ENCODE results near the gene NEK5. TPM values are rescaled to one million over a fixed set of nuclear protein-coding genes. Genes with fewer than 3 reads are reported as not detected.

NEK5 gene
- total RNA-seq, 1 experiment from 2014 or later: 0.07 TPM

DNA sequence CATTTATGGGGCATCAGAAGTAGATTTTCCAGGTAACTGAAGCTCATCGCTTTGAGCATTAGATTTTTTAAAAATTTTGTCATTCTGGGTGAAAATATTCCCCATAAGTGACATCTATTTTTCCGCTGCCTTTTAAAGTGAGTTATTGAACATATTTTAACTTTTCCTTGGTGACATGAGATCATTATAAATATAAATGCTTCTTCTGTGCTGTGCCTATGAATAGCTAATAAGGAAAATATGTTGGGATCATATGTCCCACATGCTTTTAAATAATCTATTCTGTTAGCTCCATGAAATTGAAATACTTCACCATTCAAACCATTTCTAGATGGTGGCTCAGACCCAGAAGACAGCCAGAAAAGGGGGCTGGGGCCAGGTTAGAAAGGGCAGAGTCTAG, 131.7 kb downstream of the NEK5 start:
- Histone ChIP-seq H2AFZ (ENCODE audit: low read length) (no peak overlapping the region), H3K4me2 (ENCODE audit: low read length) (no peak overlapping the region), H3K4me1 (ENCODE audit: insufficient read depth, low read length) (peaks cover 16% of the 10 kb centered on the region), H3K27ac (ENCODE audit: low read length) (no peak overlapping the region), H3K9ac (ENCODE audit: low read length) (no peak overlapping the region), H3F3A (ENCODE audit: low read length, unreplicated experiment) (no peaks in the 10 kb centered on the region), H3K79me2 (ENCODE audit: low read length) (no peaks in the 10 kb centered on the region), H3K27me3 (ENCODE audit: low read length) (no peaks in the 10 kb centered on the region), H4K20me1 (ENCODE audit: low read length) (no peaks in the 10 kb centered on the region), H3K9me2 (replicated peaks; ENCODE audit: low read length) (no peaks in the 10 kb centered on the region), H3K36me3 (ENCODE audit: low read depth, low read length) (no peaks in the 10 kb centered on the region), H3K9me3 (ENCODE audit: low read length) (no peaks in the 10 kb centered on the region), H3K4me3 (ENCODE audit: low read length) (no peak overlapping the region)
- no TSS peak for BruUV-seq (replicated peaks)
- ATAC-seq (no peak), DNase-seq (no peak)
- TF ChIP-seq EZH2phosphoT487 (IDR thresholded peaks at IDR 0.05; ENCODE audit: borderline replicate concordance, low read length) (no peak), EZH2 (IDR thresholded peaks at IDR 0.05; ENCODE audit: low read length, unreplicated experiment) (no peak)
- TF ChIP-seq, protein P1, sequence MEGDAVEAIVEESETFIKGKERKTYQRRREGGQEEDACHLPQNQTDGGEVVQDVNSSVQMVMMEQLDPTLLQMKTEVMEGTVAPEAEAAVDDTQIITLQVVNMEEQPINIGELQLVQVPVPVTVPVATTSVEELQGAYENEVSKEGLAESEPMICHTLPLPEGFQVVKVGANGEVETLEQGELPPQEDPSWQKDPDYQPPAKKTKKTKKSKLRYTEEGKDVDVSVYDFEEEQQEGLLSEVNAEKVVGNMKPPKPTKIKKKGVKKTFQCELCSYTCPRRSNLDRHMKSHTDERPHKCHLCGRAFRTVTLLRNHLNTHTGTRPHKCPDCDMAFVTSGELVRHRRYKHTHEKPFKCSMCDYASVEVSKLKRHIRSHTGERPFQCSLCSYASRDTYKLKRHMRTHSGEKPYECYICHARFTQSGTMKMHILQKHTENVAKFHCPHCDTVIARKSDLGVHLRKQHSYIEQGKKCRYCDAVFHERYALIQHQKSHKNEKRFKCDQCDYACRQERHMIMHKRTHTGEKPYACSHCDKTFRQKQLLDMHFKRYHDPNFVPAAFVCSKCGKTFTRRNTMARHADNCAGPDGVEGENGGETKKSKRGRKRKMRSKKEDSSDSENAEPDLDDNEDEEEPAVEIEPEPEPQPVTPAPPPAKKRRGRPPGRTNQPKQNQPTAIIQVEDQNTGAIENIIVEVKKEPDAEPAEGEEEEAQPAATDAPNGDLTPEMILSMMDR (conservative IDR thresholded peaks at IDR 0.05; ENCODE audit: low read depth, low read length): no peak
- intact Hi-C loops (cut with micrococcal nuclease): no loop called here
- CTCF ChIA-PET: interaction anchor here (0.6 kb wide), 1 partner anchor 78 kb away, joined by 8 read pairs; no protein-coding TSS in a partner anchor
- POLR2A ChIA-PET (ENCODE audit: unreplicated experiment): no interaction called here

DNA sequence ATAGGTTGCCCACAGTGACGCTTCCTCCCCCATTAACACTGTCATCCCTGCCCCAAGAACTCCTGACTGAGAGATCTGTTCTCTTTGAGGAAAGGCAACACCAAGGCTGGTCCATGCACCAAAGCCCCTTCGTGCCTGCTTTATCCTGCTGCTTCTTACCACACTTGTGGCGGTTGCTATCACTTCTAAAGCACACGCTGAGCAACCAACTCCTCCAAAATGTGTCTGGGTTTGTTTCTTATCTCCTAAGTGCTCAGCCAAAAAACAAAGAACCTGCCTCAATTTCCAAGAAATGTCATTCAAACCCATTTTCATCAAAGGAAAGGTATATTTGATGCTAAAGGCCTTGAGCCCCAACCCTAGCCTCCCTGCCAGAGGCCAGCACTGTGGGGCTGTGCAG, 132.2 kb downstream of the NEK5 start:
- ChIA-PET CTCF (no interaction called here), POLR2A (ENCODE audit: unreplicated experiment) (no interaction called here)
- Histone ChIP-seq H3K9me2 (replicated peaks; ENCODE audit: low read length) (no peaks in the 10 kb centered on the region), H3K36me3 (ENCODE audit: low read depth, low read length) (no peaks in the 10 kb centered on the region), H3K27ac (ENCODE audit: low read length) (no peak overlapping the region), H3K79me2 (ENCODE audit: low read length) (no peaks in the 10 kb centered on the region), H3K4me2 (ENCODE audit: low read length) (no peak overlapping the region), H3F3A (ENCODE audit: low read length, unreplicated experiment) (no peaks in the 10 kb centered on the region), H2AFZ (ENCODE audit: low read length) (no peak overlapping the region), H3K9me3 (ENCODE audit: low read length) (no peaks in the 10 kb centered on the region), H3K4me1 (ENCODE audit: insufficient read depth, low read length) (peaks cover 16% of the 10 kb centered on the region), H3K9ac (ENCODE audit: low read length) (no peak overlapping the region), H3K4me3 (ENCODE audit: low read length) (no peak overlapping the region), H4K20me1 (ENCODE audit: low read length) (no peaks in the 10 kb centered on the region), H3K27me3 (ENCODE audit: low read length) (no peaks in the 10 kb centered on the region)
- intact Hi-C loops (cut with micrococcal nuclease): no loop called here
- DNase-seq (no peak), ATAC-seq (no peak)
- TF ChIP-seq EZH2phosphoT487 (IDR thresholded peaks at IDR 0.05; ENCODE audit: borderline replicate concordance, low read length): no peak
- BruUV-seq (replicated peaks): no TSS peak

DNA sequence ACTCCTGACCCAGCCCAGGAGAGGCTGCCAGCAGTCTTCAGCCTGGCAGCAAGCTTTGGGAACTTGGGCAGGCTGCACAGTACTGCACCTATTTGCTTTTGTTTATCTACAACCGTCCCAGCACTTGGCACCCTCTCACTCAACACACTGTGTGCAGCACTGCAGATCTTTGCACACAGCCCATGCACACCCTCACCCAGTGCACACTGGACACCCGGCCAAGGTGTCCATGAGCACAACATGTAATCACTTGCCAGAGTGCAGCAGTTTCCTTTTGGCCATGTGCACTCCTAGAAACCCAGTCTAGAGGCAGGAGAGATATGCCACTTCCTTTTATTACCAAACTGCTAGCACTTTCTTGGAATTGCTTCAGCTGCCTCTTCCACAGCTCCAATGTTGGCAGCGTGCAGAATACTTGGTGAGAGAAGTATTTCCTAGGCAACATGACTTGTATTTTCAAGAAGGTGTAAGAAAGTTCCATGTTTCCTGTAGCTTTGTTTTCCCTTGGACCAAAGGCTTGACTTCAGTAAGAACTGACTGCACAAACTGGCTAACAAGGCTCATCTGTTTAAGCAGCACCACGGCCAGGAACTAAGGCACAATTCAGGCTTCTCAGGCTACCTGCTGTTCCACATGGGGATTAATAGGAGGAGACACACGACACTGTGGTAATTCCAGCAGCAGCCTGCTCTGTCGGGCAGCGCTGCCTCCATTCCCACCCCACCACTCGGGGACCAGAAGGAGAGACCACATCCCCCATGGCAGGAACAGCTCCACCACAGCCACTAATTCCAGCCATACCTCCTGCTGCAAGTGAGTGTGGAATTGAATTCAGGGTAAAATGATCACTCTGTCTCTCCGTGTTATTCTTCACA, 133.0 kb downstream of the NEK5 start:
- no peak for TF ChIP-seq EZH2phosphoT487 (IDR thresholded peaks at IDR 0.05; ENCODE audit: borderline replicate concordance, low read length)
- no peak for TF ChIP-seq EZH2 (IDR thresholded peaks at IDR 0.05; ENCODE audit: low read length, unreplicated experiment)
- TF ChIP-seq, protein P1 (conservative IDR thresholded peaks at IDR 0.05; ENCODE audit: low read depth, low read length): no peak
- intact Hi-C loops (cut with micrococcal nuclease): no loop called here
- H4K20me1 ChIP-seq (ENCODE audit: low read length): no peaks in the 10 kb centered on the region
- H3K4me1 ChIP-seq (ENCODE audit: insufficient read depth, low read length): peaks cover 16% of the 10 kb centered on the region
- H2AFZ ChIP-seq (ENCODE audit: low read length): no peak overlapping the region
- BruUV-seq (replicated peaks): no TSS peak
- H3K79me2 ChIP-seq (ENCODE audit: low read length): no peaks in the 10 kb centered on the region
- ChIA-PET CTCF (no interaction called here), POLR2A (ENCODE audit: unreplicated experiment) (no interaction called here)
- H3K36me3 ChIP-seq (ENCODE audit: low read depth, low read length): no peaks in the 10 kb centered on the region
- no peak overlapping the region for H3K4me3 ChIP-seq (ENCODE audit: low read length)
- ATAC-seq (no peak), DNase-seq (no peak)
- no peak overlapping the region for H3K9ac ChIP-seq (ENCODE audit: low read length)
- no peaks in the 10 kb centered on the region for H3K27me3 ChIP-seq (ENCODE audit: low read length)
- no peaks in the 10 kb centered on the region for H3K9me2 ChIP-seq (replicated peaks; ENCODE audit: low read length)
- no peaks in the 10 kb centered on the region for H3K9me3 ChIP-seq (ENCODE audit: low read length)
- no peak overlapping the region for H3K27ac ChIP-seq (ENCODE audit: low read length)
- H3K4me2 ChIP-seq (ENCODE audit: low read length): no peak overlapping the region
- no peaks in the 10 kb centered on the region for H3F3A ChIP-seq (ENCODE audit: low read length, unreplicated experiment)
